Mesothelial cell of epicardium (in vitro differentiated cells): ENCODE data around the gene METTL27. TPM values are rescaled to one million over a fixed set of nuclear protein-coding genes. Genes with fewer than 3 reads are reported as not detected.

Experiments used
- DNase-seq, 2 experiments: peaks; one replicate each; pipeline ENCODE4 v3.0.0; 2021; ENCODE audit warnings: low spot score in 2 of 2; ENCODE audit not compliant: unreplicated experiment in 2 of 2
- H3K27ac Mint-ChIP-seq: 2 replicates; pipeline ENCODE4 v1.8.0; 2021; ENCODE audit warnings: mixed read lengths
- H3K27me3 Mint-ChIP-seq: 2 replicates; pipeline ENCODE4 v1.8.0; 2021; ENCODE audit warnings: low read depth, mixed read lengths
- H3K36me3 Mint-ChIP-seq: 2 replicates; pipeline ENCODE4 v1.8.0; 2021; ENCODE audit warnings: mixed read lengths
- H3K4me1 Mint-ChIP-seq: 2 replicates; pipeline ENCODE4 v1.8.0; 2021; ENCODE audit warnings: mixed read lengths
- H3K4me3 Mint-ChIP-seq: 2 replicates; pipeline ENCODE4 v1.8.0; 2021; ENCODE audit warnings: mild to moderate bottlenecking, moderate library complexity, mixed read lengths
- H3K9me3 Mint-ChIP-seq: 2 replicates; pipeline ENCODE4 v1.8.0; 2021; ENCODE audit warnings: mixed read lengths
- CTCF ChIP-seq: fragments of 200-600 bp; sonication (generic); IDR thresholded peaks from one replicate; pipeline ENCODE4 v1.5.0; 2021; ENCODE audit warnings: antibody characterized with exemption; ENCODE audit not compliant: unreplicated experiment
- total RNA-seq: library from RNA; stranded (reverse); gene quantifications from 3 replicates; pipeline ENCODE4 v1.2.1, GENCODE V29; 2021

The METTL27 gene
- total RNA-seq, 1 donor from 2014 or later: 11.4 TPM

GRCh38 chr7:73844848-73845460 is 2.6 kb upstream of the METTL27 start:
- no peak overlapping the region for H3K4me3 Mint-ChIP-seq
- H3K4me1 Mint-ChIP-seq: peaks cover 33% of the 10 kb centered on the region
- TF ChIP-seq CTCF: no peak
- H3K9me3 Mint-ChIP-seq: no peaks in the 10 kb centered on the region
- DNase-seq: no peak
- H3K27ac Mint-ChIP-seq: peak overlapping the region; percentile 80
- H3K36me3 Mint-ChIP-seq: no peaks in the 10 kb centered on the region
- H3K27me3 Mint-ChIP-seq: peaks cover 2% of the 10 kb centered on the region

GRCh38 chr7:73844131-73844547 is 1.8 kb upstream of the METTL27 start:
- TF ChIP-seq CTCF: no peak
- Mint-ChIP-seq H3K9me3 (no peaks in the 10 kb centered on the region), H3K36me3 (no peaks in the 10 kb centered on the region), H3K27me3 (no peaks in the 10 kb centered on the region), H3K4me3 (peak overlapping the region; percentile 6), H3K27ac (peak overlapping the region; percentile 66), H3K4me1 (peaks cover 28% of the 10 kb centered on the region)
- DNase-seq: no peak

GRCh38 chr7:73841689-73842066 is 638 bp downstream of the METTL27 start:
- TF ChIP-seq CTCF: no peak
- Mint-ChIP-seq H3K27ac (no peak overlapping the region), H3K36me3 (no peaks in the 10 kb centered on the region), H3K9me3 (no peaks in the 10 kb centered on the region), H3K4me3 (peak overlapping the region; percentile 89), H3K4me1 (peaks cover 30% of the 10 kb centered on the region), H3K27me3 (no peaks in the 10 kb centered on the region)
- no peak for DNase-seq

GRCh38 chr7:73840715-73841379 is 1.5 kb downstream of the METTL27 start:
- no peak for TF ChIP-seq CTCF
- Mint-ChIP-seq H3K27me3 (no peaks in the 10 kb centered on the region), H3K36me3 (no peaks in the 10 kb centered on the region), H3K4me3 (peak overlapping the region; percentile 89), H3K4me1 (peaks cover 26% of the 10 kb centered on the region), H3K9me3 (no peaks in the 10 kb centered on the region), H3K27ac (no peak overlapping the region)
- DNase-seq: no peak

- peak overlapping the region; percentile 40 for H3K4me3 Mint-ChIP-seq
- no peak for DNase-seq
- H3K4me1 Mint-ChIP-seq: peaks cover 20% of the 10 kb centered on the region
- peak; percentile 35 for TF ChIP-seq CTCF
- no peaks in the 10 kb centered on the region for H3K9me3 Mint-ChIP-seq
- H3K27ac Mint-ChIP-seq: no peak overlapping the region
- H3K36me3 Mint-ChIP-seq: no peaks in the 10 kb centered on the region
- no peaks in the 10 kb centered on the region for H3K27me3 Mint-ChIP-seq
These were observed 2.3 kb downstream of the METTL27 start for GRCh38 chr7:73839743-73840714.
